K562 (cell line): ENCODE measurements around the gene OCIAD1. TPM values are rescaled to one million over a fixed set of nuclear protein-coding genes. Genes with fewer than 3 reads are reported as not detected.

Source experiments
- EP300 ChIP-seq: IDR thresholded peaks from 2 replicates; pipeline ENCODE4 v1.6.1; 2012; ENCODE audit warnings: low read length, improper control_type of control experiment
- ID3 ChIP-seq, 2 experiments: fragments of 250-450 bp in 1 of 2; fragments of 450-650 bp in 1 of 2; sonication (Bioruptor Pico) in 1 of 2; IDR thresholded peaks; 2 replicates each; pipeline versions ENCODE4 v1.6.1 to v1.8.0; 2016 to 2021; ENCODE audit warnings: mild to moderate bottlenecking in 2 of 2, moderate library complexity in 2 of 2, missing compliant biosample characterization in 1 of 2, missing genetic modification characterization in 1 of 2
- KLF16 ChIP-seq: IDR thresholded peaks from 2 replicates; pipeline ENCODE4 v1.6.1; 2016; ENCODE audit warnings: antibody characterized with exemption
- MGA ChIP-seq: fragments of 450-650 bp; IDR thresholded peaks from 2 replicates; pipeline ENCODE4 v1.6.1; 2016; ENCODE audit warnings: mild to moderate bottlenecking, moderate library complexity
- NCOR1 ChIP-seq: fragments of 450-650 bp; IDR thresholded peaks from 2 replicates; pipeline ENCODE4 v1.6.1; 2016; ENCODE audit warnings: mild to moderate bottlenecking, moderate library complexity
- PCBP1 ChIP-seq: fragments of 200-400 bp; formaldehyde crosslinking; IDR thresholded peaks from 2 replicates; pipeline ENCODE4 v1.6.1; 2018; ENCODE audit warnings: mild to moderate bottlenecking, low read depth, low read length; ENCODE audit not compliant: poor library complexity, severe bottlenecking
- PML ChIP-seq: IDR thresholded peaks from 2 replicates; pipeline ENCODE4 v1.6.1; 2012; ENCODE audit warnings: low read length, inconsistent platforms
- PYGO2 ChIP-seq: fragments of 450-650 bp; IDR thresholded peaks from 2 replicates; pipeline ENCODE4 v1.6.1; 2016; ENCODE audit warnings: mild to moderate bottlenecking, missing genetic modification characterization, moderate library complexity, missing compliant biosample characterization
- SMARCE1 ChIP-seq: fragments of 450-650 bp; IDR thresholded peaks from 2 replicates; pipeline ENCODE4 v1.7.1; 2016; ENCODE audit warnings: mild to moderate bottlenecking
- TARDBP ChIP-seq: fragments of 450-650 bp; IDR thresholded peaks from 2 replicates; pipeline ENCODE4 v1.6.1; 2016
- ZNF217 ChIP-seq: sonication (generic); formaldehyde crosslinking; IDR thresholded peaks from 2 replicates; pipeline ENCODE4 v1.8.0; 2022; ENCODE audit warnings: mild to moderate bottlenecking, missing genetic modification reagents
- ZNF395 ChIP-seq: fragments of 200-800 bp; sonication (Bioruptor generic); IDR thresholded peaks from 2 replicates; pipeline ENCODE4 v1.6.1; 2017; ENCODE audit warnings: missing genetic modification characterization, missing compliant biosample characterization
- polyA plus RNA-seq, 8 experiments: library from polyadenylated mRNA; depleted of rRNA in 4 of 8; stranded (reverse) in 5 of 8; unstranded in 3 of 8; fragments of >200 nt; fragmentation: Nextera tagmentation in 2 of 8; fragmentation: Illumina TruSeq in 1 of 8; extraction: Ambion mirVana in 2 of 8; extraction: Trizol in 1 of 8; gene quantifications; 2 replicates each; pipeline versions ENCODE4 v1.2.1 to v1.2.3, GENCODE V29; 2011 to 2014; ENCODE audit warnings: inconsistent platforms in 1 of 8, missing spikeins in 1 of 8
- total RNA-seq, 7 experiments: library from RNA; depleted of rRNA in 6 of 7; stranded (reverse); fragments of >200 nt in 6 of 7; fragmentation: Illumina TruSeq in 2 of 7; extraction: Trizol in 2 of 7; gene quantifications; 2 replicates each; pipeline versions ENCODE4 v1.2.1 to v1.2.3, GENCODE V29; 2011 to 2021; ENCODE audit warnings: low replicate concordance in 1 of 7

Gene OCIAD1
- total and polyA plus RNA-seq, 9 of the 15 experiments (the other 6 are each of a cell fraction or from before 2014, with no cell fraction given) = 99.0 to 358 (median 196) TPM

GRCh38 chr4:48853604-48854394 is 22.9 kb downstream of the OCIAD1 start (continued):
- no peak for TF ChIP-seq MGA
- TF ChIP-seq ZNF217 (CRISPR knock-in tag) = no peak
- no peak for TF ChIP-seq TARDBP
- TF ChIP-seq PYGO2 (tag) = no peak
- 0 out of 2 replicates have a peak, but pooled peaks have one; percentile 42 for TF ChIP-seq PML
- peak; percentile 91 for TF ChIP-seq SMARCE1
- peak; percentile 84 for TF ChIP-seq EP300
- peak; percentile 66 for TF ChIP-seq KLF16
- no peak for TF ChIP-seq PCBP1
- TF ChIP-seq ZNF395 (CRISPR knock-in tag) = peak; percentile 53; the same call in 1 of the 2 replicates
- peak; percentile 77 for TF ChIP-seq NCOR1
- TF ChIP-seq ID3 (CRISPR knock-in tag; IDR thresholded peaks at IDR 0.05) = no peak
- 0 out of 2 replicates have a peak, but pooled peaks have one; percentile 34 for TF ChIP-seq ID3 (tag; IDR thresholded peaks at IDR 0.05)
